Loucy (cell line): Measurements from ENCODE around the gene ZNF728.

ENCODE experiments used
- EZH2phosphoT487 ChIP-seq: fragments of 200-600 bp; IDR thresholded peaks from 2 replicates; pipeline ENCODE4 v1.6.1; 2018; ENCODE audit warnings: antibody characterized with exemption, mild to moderate bottlenecking, moderate library complexity, borderline replicate concordance
- TF ChIP-seq, protein P1 (sequence below): fragments of 200-600 bp; sonication (generic); conservative IDR thresholded peaks from 2 replicates; pipeline ENCODE4 v1.5.1; 2014; ENCODE audit warnings: mild to moderate bottlenecking, antibody characterized with exemption, low read length

GRCh38 chr19:23052349-23052748, 49.4 kb upstream of the ZNF728 start:
- TF ChIP-seq, protein P1, sequence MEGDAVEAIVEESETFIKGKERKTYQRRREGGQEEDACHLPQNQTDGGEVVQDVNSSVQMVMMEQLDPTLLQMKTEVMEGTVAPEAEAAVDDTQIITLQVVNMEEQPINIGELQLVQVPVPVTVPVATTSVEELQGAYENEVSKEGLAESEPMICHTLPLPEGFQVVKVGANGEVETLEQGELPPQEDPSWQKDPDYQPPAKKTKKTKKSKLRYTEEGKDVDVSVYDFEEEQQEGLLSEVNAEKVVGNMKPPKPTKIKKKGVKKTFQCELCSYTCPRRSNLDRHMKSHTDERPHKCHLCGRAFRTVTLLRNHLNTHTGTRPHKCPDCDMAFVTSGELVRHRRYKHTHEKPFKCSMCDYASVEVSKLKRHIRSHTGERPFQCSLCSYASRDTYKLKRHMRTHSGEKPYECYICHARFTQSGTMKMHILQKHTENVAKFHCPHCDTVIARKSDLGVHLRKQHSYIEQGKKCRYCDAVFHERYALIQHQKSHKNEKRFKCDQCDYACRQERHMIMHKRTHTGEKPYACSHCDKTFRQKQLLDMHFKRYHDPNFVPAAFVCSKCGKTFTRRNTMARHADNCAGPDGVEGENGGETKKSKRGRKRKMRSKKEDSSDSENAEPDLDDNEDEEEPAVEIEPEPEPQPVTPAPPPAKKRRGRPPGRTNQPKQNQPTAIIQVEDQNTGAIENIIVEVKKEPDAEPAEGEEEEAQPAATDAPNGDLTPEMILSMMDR: no peak
- TF ChIP-seq EZH2phosphoT487: no peak
